SH-SY5Y (cell line): ENCODE data around the gene ABCA12.

ENCODE experiments used
- GATA2 ChIP-seq: IDR thresholded peaks from 2 replicates; pipeline ENCODE4 v1.6.1; 2011; ENCODE audit warnings: mild to moderate bottlenecking, low read depth, low read length
- GATA3 ChIP-seq: IDR thresholded peaks from 2 replicates; pipeline ENCODE4 v1.6.1; 2011; ENCODE audit warnings: low read depth, mild to moderate bottlenecking, low read length, moderate library complexity

DNA sequence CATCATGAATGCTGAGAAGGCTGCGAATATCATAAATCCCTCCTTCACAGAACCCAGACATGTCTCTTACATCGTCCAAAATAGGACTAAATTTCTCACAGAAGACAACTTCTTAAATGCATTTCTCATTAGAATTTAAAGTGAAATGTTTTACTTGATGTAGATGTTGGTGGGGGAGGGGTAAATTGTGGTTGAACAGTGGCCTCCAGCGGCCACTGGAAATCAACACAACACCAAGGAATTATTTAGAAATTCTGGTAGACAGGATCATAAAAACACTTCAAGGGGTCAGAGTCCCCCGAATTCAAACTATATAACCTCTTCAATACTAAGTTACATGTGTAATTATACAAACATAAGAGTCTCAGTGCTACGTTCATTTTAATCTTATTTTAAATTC lies 135.9 kb downstream of the ABCA12 start:
- TF ChIP-seq GATA2 (no peak), GATA3 (no peak)
